ENCODE measurements around the gene ZNF384.

DNA sequence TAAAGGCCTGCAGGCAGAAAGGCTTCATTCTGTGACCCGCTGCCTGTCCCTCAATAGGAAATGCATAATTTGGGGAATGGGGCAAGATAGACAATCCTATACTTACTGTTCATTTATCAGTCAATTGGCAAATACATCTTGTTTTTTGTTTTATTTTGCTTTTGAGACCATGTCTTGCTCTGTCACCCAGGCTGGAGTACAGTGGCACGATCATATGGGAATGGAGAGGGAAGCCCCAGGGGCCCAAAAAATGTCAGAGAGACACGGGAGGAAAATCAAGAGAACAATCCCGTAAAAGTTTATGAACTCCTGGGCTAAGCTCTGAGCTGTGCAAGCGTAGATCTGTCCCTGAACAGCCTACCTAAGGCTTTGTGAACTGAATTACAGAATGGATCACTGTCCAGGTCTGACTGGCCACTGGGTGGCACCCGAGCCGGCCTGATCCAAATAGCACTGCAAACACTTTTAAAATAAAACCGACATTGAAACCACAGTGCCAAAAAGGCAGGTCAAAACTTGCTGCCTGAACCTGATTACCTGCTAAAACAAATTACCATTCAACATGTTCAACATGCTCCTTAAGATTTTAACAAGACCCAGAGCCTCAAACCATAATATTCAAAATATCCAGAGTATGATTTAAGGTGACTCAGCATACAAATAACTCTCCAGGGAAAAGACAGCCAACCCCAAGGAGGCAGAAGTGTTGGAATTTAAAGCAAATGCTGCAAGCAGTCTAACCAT, 46.4 kb upstream of the ZNF384 start:
- TF ChIP-seq SUZ12 (IDR thresholded peaks at IDR 0.05; ENCODE audit: extremely low read depth, insufficient read depth, insufficient read length) (no peak), YY1 (IDR thresholded peaks at IDR 0.05; ENCODE audit: insufficient read depth, insufficient read length) (no peak), ZNF274 (IDR thresholded peaks at IDR 0.05; ENCODE audit: low read depth, low read length) (no peak)
